Measurements from ENCODE around the gene CSNK2A2.

Gene CSNK2A2

DNA sequence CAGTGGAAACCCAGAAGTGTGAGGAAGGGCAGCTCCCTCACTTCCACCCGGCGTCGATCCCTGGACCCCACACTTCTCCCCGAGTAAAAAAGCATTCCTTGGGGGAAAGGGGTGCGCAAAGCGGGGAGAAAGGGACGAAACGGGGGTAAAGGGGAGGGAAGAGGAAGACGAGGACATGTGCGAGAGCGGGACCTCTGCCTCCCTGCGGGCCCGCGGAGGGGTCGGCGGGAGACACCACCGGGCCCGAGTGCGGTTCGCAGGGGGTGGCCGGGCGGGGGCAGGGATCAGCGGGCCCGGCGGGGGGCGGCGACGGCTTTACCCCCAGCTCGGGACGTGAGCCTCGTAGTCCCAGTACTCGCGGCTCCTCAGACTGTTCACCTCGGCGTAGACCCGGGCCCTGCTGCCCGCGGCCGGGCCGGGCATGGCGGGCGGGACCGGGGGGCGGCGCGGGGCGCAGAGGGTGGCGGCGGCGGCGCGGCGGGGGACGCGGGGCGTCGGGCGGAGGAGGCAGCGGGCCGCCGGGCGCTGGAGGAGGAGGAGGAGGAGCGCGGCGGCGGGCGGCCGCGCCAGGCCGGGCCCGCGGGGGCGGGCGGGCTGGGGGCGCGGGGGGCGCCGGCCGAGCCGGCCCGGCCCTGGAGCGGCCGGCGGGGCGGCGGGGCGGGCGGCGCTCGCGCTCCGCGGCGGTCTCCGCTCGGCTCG, 443 bp downstream of the CSNK2A2 start:
- no peak for DNase-seq

- no peak for DNase-seq
Observed at GRCh38 chr16:58196898-58197313, 1.0 kb downstream of the CSNK2A2 start.

- DNase-seq, result no peak
Observed at GRCh38 chr16:58195771-58196170, 2.1 kb downstream of the CSNK2A2 start.

- DNase-seq, result no peak
Observed at GRCh38 chr16:58195344-58195743, 2.6 kb downstream of the CSNK2A2 start.

DNA sequence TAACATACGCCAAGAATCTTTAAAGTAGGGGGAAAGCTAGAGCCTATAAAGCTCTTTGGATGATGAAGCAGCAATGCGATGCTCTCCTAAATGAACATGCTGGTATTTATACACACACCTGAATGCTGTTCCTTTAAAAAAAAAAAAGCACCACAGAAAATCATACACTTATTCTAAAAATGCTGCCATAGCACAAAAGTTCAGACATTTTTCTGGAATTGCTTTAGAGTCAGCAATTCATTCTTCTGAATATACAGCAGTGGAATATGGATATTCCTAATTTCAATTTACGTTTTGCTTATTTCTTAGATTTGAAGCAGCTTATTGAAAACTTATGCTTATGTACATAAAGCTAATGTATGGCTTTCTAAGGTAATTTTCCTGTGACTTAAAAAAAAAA, 3.1 kb downstream of the CSNK2A2 start:
- no peak for DNase-seq

DNA sequence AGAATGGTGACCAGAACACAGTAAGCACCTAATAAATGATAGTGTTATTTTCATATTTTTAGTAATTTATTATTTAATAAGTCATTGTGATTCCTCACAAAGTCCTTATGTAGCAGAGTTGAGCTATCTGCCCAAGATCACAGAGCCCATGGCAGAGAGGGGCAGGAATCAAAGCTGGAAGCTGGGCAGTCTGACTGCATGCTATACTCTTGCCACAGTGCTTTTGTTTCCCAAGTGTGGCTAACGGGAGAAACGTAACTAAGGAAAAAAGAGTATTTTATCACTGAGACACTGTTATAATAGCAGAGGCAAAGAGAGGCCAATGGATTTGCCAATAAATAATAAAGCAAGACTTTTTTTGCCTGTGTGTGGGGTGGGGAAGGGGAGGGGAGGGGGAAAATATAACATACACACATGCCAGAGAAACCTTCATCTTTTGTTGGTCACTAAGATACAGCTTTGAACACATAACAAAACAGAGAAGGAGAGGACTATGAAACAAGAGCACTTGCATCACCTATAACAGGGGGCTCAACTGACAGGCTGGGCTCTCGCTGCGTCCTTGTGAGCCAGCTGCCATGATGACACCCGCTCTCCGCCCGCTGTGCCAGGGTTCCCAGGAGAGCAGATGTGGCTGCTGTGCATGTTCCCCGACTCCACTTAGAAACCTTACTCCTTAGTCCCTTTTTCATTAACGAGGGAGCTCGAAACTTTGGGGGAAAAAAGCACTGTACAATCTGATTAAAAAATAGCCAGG, 10.1 kb downstream of the CSNK2A2 start:
- DNase-seq, result no peak

DNA sequence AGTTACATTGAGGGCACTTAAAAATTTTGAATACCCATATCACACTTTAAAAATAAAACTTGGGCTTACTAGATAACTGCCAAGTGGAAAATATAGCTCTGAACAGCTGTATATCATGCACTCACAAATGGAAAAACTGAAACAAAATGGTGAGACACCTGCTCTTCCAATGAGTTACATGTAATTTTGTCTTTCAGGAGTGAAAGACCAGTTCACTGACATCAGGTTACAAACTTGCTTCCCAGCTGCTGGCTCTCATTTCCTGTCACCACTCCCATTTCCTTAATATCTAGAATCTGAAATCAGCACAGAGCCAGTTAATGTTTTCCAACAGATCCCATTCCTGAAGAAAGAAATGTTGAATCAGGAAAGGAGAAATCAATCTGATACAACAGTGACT, 10.8 kb downstream of the CSNK2A2 start:
- DNase-seq, result no peak

DNA sequence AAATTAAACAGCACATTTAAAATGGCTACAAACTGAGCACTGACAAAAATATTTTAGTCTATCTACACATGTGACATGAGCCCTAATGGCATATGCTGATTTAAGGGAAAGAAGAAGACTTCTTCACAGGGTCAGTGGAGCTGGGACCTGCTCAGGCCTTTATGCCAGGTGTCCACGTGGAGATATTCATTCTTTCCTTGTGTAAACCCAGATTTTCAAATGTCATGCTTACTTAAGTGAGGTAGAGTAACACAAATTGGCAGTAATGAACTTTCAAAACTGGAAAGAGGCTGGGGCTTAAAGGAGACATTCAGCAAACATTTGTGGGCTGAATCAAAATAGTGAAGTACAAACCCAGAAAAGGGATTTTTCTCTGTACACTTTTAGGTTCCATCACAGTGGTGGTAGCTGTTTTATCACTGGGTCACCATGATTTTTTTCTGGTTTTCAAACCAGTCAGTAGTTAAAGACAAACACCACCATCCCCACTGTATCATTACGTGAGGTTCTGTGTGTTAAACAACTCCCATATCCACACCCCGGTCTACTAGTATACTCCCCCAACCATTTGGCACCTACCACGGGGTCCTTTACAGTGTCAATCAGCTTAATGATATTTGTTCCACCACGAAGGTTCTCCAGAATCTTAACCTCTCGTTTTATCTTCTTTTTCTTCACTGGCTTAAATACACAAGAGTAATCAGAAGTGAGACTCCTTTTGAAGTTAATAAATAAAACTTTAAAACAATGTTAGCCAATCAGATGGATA, 11.5 kb downstream of the CSNK2A2 start:
- no peak for DNase-seq

GRCh38 chr16:58177353-58177710, 20.6 kb downstream of the CSNK2A2 start:
- no peak for DNase-seq

- no peak for DNase-seq
Observed at GRCh38 chr16:58176608-58177352, 21.1 kb downstream of the CSNK2A2 start.

- no peak for DNase-seq
Observed at GRCh38 chr16:58170223-58170622, 27.7 kb downstream of the CSNK2A2 start.

- DNase-seq, result no peak
Observed at GRCh38 chr16:58160855-58161254, 37.1 kb downstream of the CSNK2A2 start.

- no peak for DNase-seq
Observed at GRCh38 chr16:58158725-58159124, 39.2 kb downstream of the CSNK2A2 start.

- no peak for DNase-seq
Observed at GRCh38 chr16:58157951-58158540, 39.9 kb downstream of the CSNK2A2 start.

DNA sequence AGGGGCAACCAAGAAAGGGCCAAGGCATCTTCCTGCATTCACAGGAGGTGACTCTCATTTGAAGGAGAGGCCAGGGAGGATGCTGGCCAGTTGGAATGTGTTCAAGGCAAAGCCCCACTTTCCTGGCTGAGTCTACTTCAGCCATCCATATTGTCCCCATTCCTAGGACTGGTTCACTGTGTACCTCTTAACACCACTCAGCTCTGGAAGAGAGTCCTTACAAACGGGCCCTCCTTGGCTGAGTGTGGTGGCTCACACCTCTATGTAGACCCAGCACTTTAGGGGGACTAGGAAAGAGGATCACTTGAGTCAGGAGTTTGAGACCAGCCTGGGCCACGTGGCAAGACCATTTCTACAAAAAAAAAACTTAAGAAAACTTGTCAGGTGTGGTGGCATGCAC, 40.7 kb downstream of the CSNK2A2 start:
- DNase-seq, result no peak

GRCh38 chr16:58155839-58156238, 42.1 kb downstream of the CSNK2A2 start:
- DNase-seq, result no peak

DNA sequence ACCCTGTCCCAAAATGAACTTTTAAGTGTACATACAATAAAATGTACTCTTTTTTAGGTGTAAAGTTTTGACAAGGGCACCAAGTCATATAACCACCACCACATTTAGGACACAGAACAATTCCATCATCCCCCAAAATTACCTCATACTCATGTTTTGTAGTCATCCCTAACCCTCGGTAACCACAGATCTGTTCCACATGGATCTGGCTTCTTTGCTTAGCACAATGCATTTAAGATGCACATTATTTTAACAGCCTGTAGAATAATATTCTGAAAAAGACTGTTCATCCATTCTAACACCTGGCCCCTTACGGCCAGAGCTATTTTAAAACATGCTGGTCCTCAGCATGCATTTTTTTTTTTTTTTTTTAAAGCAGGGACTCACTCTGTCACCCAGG, 43.6 kb downstream of the CSNK2A2 start:
- no peak for DNase-seq

DNA sequence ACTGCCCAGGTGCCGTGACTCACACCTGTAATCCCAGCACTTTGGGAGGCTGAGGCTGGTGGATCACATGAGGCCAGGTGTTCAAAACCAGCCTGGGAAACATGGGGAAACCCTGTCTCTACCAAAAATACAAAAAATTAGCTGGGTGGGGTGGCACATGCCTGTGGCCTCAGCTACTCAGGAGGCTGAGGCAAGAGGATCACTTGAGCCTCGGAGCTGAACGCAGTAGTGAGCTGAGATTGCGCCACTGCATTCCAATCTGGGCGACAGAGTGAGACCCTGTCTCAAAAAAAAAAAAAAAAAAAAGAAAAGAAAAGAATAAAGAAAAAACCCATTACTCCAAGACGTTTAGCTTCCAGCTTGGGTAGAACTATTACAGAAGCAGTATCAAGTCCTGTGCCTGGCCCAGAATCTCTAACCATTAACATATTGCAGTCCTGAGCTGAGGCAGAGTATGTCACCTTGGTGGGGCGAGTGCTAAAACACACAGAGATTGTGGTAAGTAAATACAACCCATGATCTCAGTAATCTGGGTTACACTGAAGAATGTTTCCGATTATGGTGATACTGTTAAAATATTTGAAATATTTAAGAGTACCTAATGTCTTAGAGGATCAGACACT, 45.5 kb downstream of the CSNK2A2 start:
- DNase-seq, result no peak

- DNase-seq, result no peak
Observed at GRCh38 chr16:58148526-58148925, 49.4 kb downstream of the CSNK2A2 start.

DNA sequence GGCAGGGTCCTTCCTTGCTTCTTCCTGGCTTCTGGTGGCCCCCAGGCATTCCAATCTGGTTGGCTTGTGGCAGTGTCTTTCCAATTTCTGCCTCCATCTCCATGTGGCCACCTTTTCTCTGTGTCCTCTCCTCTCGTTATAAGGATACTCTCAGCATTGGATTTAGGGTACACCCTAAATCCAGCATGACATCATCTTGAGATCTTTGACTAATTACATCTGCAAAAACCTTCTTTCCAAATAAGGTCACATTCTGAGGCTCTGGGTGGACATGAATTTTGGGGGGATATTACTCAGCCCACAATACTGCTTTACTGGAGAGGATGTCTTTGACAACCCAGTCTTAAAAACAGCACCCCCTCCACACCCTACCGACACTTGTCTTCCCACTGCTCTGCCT, 49.8 kb downstream of the CSNK2A2 start:
- no peak for DNase-seq

GRCh38 chr16:58138852-58139251, 59.1 kb downstream of the CSNK2A2 start:
- no peak for DNase-seq

DNA sequence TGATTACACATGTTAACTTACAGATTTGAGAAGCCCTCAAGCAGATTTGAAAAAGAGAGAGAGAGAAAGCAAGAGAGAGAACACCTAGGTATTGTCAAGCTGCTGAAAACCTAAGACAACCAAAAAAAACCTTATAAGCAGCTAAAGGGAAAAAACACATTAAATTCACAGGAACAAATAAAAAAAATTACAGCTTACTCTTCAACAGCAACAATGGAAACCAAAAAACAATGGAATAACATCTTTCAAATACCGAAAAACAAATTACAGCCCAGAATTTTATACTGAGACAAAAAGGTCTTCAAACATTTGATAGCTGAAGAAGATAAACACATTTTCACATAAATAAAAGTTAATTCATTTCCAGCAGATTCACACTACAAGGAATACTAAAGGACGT, 60.3 kb downstream of the CSNK2A2 start:
- no peak for DNase-seq
